H1 (cell line): ENCODE data around the gene NOTUM. TPM values are rescaled to one million over a fixed set of nuclear protein-coding genes. Genes with fewer than 3 reads are reported as not detected.
A peak's percentile ranks its signal among the peaks of the same experiment; 100 is the strongest.

ENCODE experiments used
- CTCF ChIA-PET: fragments of 300-600 bp; sonication (Branson Sonifier 250); formaldehyde crosslinking; loops from one replicate; lab custom pipeline; 2021; ENCODE audit not compliant: partially characterized antibody; lab: Charles Lee
- POLR2A ChIA-PET: fragments of 300-600 bp; sonication (Branson Sonifier 250); formaldehyde crosslinking; loops from one replicate; lab custom pipeline; 2021; ENCODE audit warnings: inconsistent platforms; ENCODE audit not compliant: partially characterized antibody; lab: Charles Lee
- DNase-seq, 2 experiments: peaks; one replicate each; pipeline versions ENCODE4 v3.0.0 to v3.0.0-alpha.2; 2010 to 2022; ENCODE audit warnings: low spot score in 2 of 2, low read depth in 1 of 2, mixed read lengths in 1 of 2
- FAIRE-seq: peaks from 2 replicates; lab custom pipeline; 2011; peaks lifted over from hg19 to GRCh38; lab: Jason Lieb, UNC
- H2AFZ ChIP-seq: 2 replicates; pipeline ENCODE4 v1.8.1; 2012; ENCODE audit warnings: low read length, inconsistent platforms
- H2AK5ac ChIP-seq: 2 replicates; pipeline ENCODE4 v1.6.1; 2013; ENCODE audit warnings: low read depth, low read length
- H2BK120ac ChIP-seq: replicated peaks from 2 replicates; pipeline ENCODE3; 2013; ENCODE audit warnings: low read depth, low read length, inconsistent platforms
- H2BK12ac ChIP-seq: 2 replicates; pipeline ENCODE4 v1.6.1; 2013; ENCODE audit warnings: low read depth, low read length
- H2BK15ac ChIP-seq: 2 replicates; pipeline ENCODE4 v1.6.1; 2013; ENCODE audit warnings: low read length
- H2BK20ac ChIP-seq: 2 replicates; pipeline ENCODE4 v1.6.1; 2013; ENCODE audit warnings: low read length
- H2BK5ac ChIP-seq: 2 replicates; pipeline ENCODE4 v1.6.1; 2013; ENCODE audit warnings: low read depth, low read length
- H3K14ac ChIP-seq: 2 replicates; pipeline ENCODE4 v1.6.1; 2013; ENCODE audit warnings: inconsistent platforms; ENCODE audit not compliant: insufficient read length
- H3K18ac ChIP-seq: 2 replicates; pipeline ENCODE4 v1.6.1; 2013; ENCODE audit warnings: low read length; ENCODE audit errors: extremely low read depth
- H3K23ac ChIP-seq: 2 replicates; pipeline ENCODE4 v1.6.1; 2013; ENCODE audit warnings: inconsistent platforms; ENCODE audit not compliant: insufficient read length
- H3K23me2 ChIP-seq: 2 replicates; pipeline ENCODE4 v1.6.1; 2013; ENCODE audit warnings: low read depth, low read length
- H3K27ac ChIP-seq: 2 replicates; pipeline ENCODE4 v1.6.1; 2011; ENCODE audit warnings: low read depth, low read length, inconsistent platforms
- H3K27me3 ChIP-seq, 4 experiments: replicated peaks in 1 of 4; 1 replicate in 1 of 4; 2 replicates in 3 of 4; pipeline versions ENCODE4 v1.6.1 to v1.8.1; 2011 to 2013; ENCODE audit warnings: low read length in 3 of 4, mild to moderate bottlenecking in 3 of 4, inconsistent platforms in 2 of 4, mixed read lengths in 2 of 4, moderate library complexity in 1 of 4; ENCODE audit not compliant: control insufficient read depth in 3 of 4, insufficient read depth in 3 of 4; ENCODE audit errors: extremely low read depth in 1 of 4
- H3K36me3 ChIP-seq, 4 experiments: 2 replicates each; pipeline versions ENCODE4 v1.6.1 to v1.8.1; 2011 to 2013; ENCODE audit warnings: mild to moderate bottlenecking in 4 of 4, low read length in 3 of 4, moderate library complexity in 2 of 4, control low read depth in 1 of 4, inconsistent platforms in 1 of 4; ENCODE audit not compliant: insufficient read depth in 4 of 4, control insufficient read depth in 2 of 4
- H3K4ac ChIP-seq: replicated peaks from 2 replicates; pipeline ENCODE3; 2013; ENCODE audit warnings: low read length, low read depth, mixed read lengths, inconsistent platforms; ENCODE audit not compliant: insufficient read length
- H3K4me1 ChIP-seq, 4 experiments: replicated peaks in 1 of 4; 1 replicate in 1 of 4; 2 replicates in 3 of 4; pipeline versions ENCODE4 v1.6.1 to v1.8.1; 2011 to 2013; ENCODE audit warnings: low read length in 3 of 4, inconsistent platforms in 2 of 4, mixed read lengths in 1 of 4; ENCODE audit not compliant: insufficient read depth in 4 of 4, control insufficient read depth in 3 of 4
- H3K4me2 ChIP-seq, 2 experiments: 2 replicates each; pipeline versions ENCODE4 v1.6.1 to v1.8.1; 2011 to 2013; ENCODE audit warnings: low read depth in 2 of 2, low read length in 2 of 2, control low read depth in 1 of 2, inconsistent platforms in 1 of 2, mild to moderate bottlenecking in 1 of 2; ENCODE audit not compliant: insufficient read depth in 1 of 2
- H3K4me3 ChIP-seq, 4 experiments: fragments of 200-600, 300-600 bp in 1 of 4; sonication (generic), shearing (Covaris generic), sonication (Bioruptor Twin) in 1 of 4; 2 replicates each; pipeline versions ENCODE4 v1.5.1 to v1.8.1; 2011 to 2016; ENCODE audit warnings: low read length in 4 of 4, low read depth in 3 of 4, control low read depth in 2 of 4, inconsistent platforms in 2 of 4, mild to moderate bottlenecking in 2 of 4, mixed read lengths in 1 of 4, moderate library complexity in 1 of 4; ENCODE audit not compliant: insufficient read depth in 2 of 4; ENCODE audit errors: extremely low read depth in 1 of 4
- H3K56ac ChIP-seq: replicated peaks from 2 replicates; pipeline ENCODE3; 2013; ENCODE audit warnings: low read depth, mild to moderate bottlenecking, mixed read lengths, low read length, inconsistent platforms; ENCODE audit not compliant: insufficient read length
- H3K79me1 ChIP-seq: 2 replicates; pipeline ENCODE4 v1.6.1; 2013; ENCODE audit warnings: low read depth, low read length, control low read depth
- H3K79me2 ChIP-seq, 2 experiments: 2 replicates each; pipeline versions ENCODE4 v1.6.1 to v1.8.1; 2012 to 2013; ENCODE audit warnings: low read length in 2 of 2, mild to moderate bottlenecking in 2 of 2, inconsistent platforms in 1 of 2; ENCODE audit not compliant: insufficient read depth in 2 of 2, control insufficient read depth in 1 of 2
- H3K9ac ChIP-seq, 4 experiments: replicated peaks in 1 of 4; 1 replicate in 1 of 4; 2 replicates in 3 of 4; pipeline versions ENCODE4 v1.6.1 to v1.8.1; 2011 to 2013; ENCODE audit warnings: low read depth in 3 of 4, low read length in 3 of 4, control low read depth in 2 of 4, mild to moderate bottlenecking in 2 of 4, moderate library complexity in 2 of 4, inconsistent platforms in 1 of 4; ENCODE audit errors: extremely low read depth in 1 of 4
- H3K9me3 ChIP-seq, 2 experiments: 2 replicates each; pipeline versions ENCODE4 v1.6.1 to v1.8.1; 2012 to 2013; ENCODE audit warnings: mild to moderate bottlenecking in 2 of 2, moderate library complexity in 2 of 2, control low read depth in 1 of 2, inconsistent platforms in 1 of 2, low read depth in 1 of 2, low read length in 1 of 2, mixed read lengths in 1 of 2; ENCODE audit not compliant: insufficient read depth in 2 of 2
- H4K20me1 ChIP-seq, 2 experiments: replicated peaks in 1 of 2; 2 replicates each; pipeline versions ENCODE3 to v1.8.1; 2011 to 2013; ENCODE audit warnings: inconsistent platforms in 2 of 2, low read length in 2 of 2, mild to moderate bottlenecking in 1 of 2; ENCODE audit not compliant: insufficient read depth in 2 of 2, control insufficient read depth in 1 of 2
- H4K5ac ChIP-seq: 2 replicates; pipeline ENCODE4 v1.6.1; 2013; ENCODE audit warnings: low read length, low read depth, mixed read lengths, inconsistent platforms; ENCODE audit not compliant: insufficient read length
- H4K8ac ChIP-seq: 2 replicates; pipeline ENCODE4 v1.8.0; 2013; ENCODE audit warnings: mild to moderate bottlenecking, moderate library complexity, low read length, inconsistent platforms; ENCODE audit not compliant: insufficient read depth; ENCODE audit errors: extremely low read depth
- H4K91ac ChIP-seq: replicated peaks from 2 replicates; pipeline ENCODE3; 2013; ENCODE audit warnings: low read length, mixed read lengths, inconsistent platforms; ENCODE audit not compliant: insufficient read length
- ASH2L ChIP-seq: fragments of 200-600, 300-600 bp; sonication (generic); IDR thresholded peaks from one replicate; pipeline ENCODE4 v1.7.1; 2017; ENCODE audit warnings: low read length
- BACH1 ChIP-seq: IDR thresholded peaks from 2 replicates; pipeline ENCODE4 v1.6.1; 2012; ENCODE audit warnings: low read length, improper control_type of control experiment
- CBX8 ChIP-seq: fragments of 300-800, 300-1000 bp; sonication (generic); IDR thresholded peaks from 2 replicates; pipeline ENCODE4 v1.7.1; 2016; ENCODE audit warnings: low read depth, low read length, borderline replicate concordance
- CHD1 ChIP-seq: IDR thresholded peaks from 2 replicates; pipeline ENCODE4 v1.6.1; 2012; ENCODE audit warnings: low read depth, low read length, improper control_type of control experiment
- CREB1 ChIP-seq: IDR thresholded peaks from 2 replicates; pipeline ENCODE4 v1.6.1; 2012; ENCODE audit warnings: inconsistent platforms
- POLR2AphosphoS5 ChIP-seq: IDR thresholded peaks from 2 replicates; pipeline ENCODE4 v1.6.1; 2011; ENCODE audit warnings: low read depth, low read length
- SIN3A ChIP-seq, 2 experiments: IDR thresholded peaks in 1 of 2; conservative IDR thresholded peaks in 1 of 2; 2 replicates each; pipeline ENCODE4 v1.6.1; 2011 to 2012; ENCODE audit warnings: low read length in 2 of 2, improper control_type of control experiment in 1 of 2, low read depth in 1 of 2, mild to moderate bottlenecking in 1 of 2
- SIX5 ChIP-seq: IDR thresholded peaks from 2 replicates; pipeline ENCODE4 v1.6.1; 2011; ENCODE audit warnings: mild to moderate bottlenecking, low read depth, low read length
- SP4 ChIP-seq: IDR thresholded peaks from 2 replicates; pipeline ENCODE4 v1.6.1; 2012; ENCODE audit warnings: low read length, inconsistent platforms
- WGBS, 2 experiments: shearing (Covaris generic) in 1 of 2; methylation state at CpG; one replicate each; pipeline versions ENCODE4 v1.1.6 to v1.1.7; 2013 to 2015; ENCODE audit warnings: low lambda C conversion rate in 2 of 2, mixed read lengths in 2 of 2, inconsistent platforms in 1 of 2, low coverage in 1 of 2, missing lambda C conversion rate in 1 of 2; ENCODE audit not compliant: insufficient replicate concordance in 2 of 2, insufficient coverage in 1 of 2, insufficient read length in 1 of 2; ENCODE audit errors: extremely low coverage in 1 of 2, missing lambda C conversion rate in 1 of 2; 5-methylcytosine and 5-hydroxymethylcytosine counted together
- polyA plus RNA-seq, 7 experiments: library from polyadenylated mRNA; depleted of rRNA in 3 of 7; stranded (reverse) in 5 of 7; unstranded in 2 of 7; fragments of >200 nt in 5 of 7; fragments of 200-250 nt in 2 of 7; gene quantifications; 1 replicate in 5 of 7; 2 replicates in 1 of 7; 4 replicates in 1 of 7; pipeline versions ENCODE4 v1.2.1 to v1.2.3, GENCODE V29; 2011 to 2013; ENCODE audit warnings: missing spikeins in 2 of 7, mixed read lengths in 2 of 7
- total RNA-seq: library from RNA; stranded (reverse); fragmentation: NEBNext Ultra II Directional; extraction: Animal tissue kit (Norgen Biotek cat#: 25700); gene quantifications from 2 replicates; pipeline ENCODE4 v1.2.1, GENCODE V29; 2021
- TF ChIP-seq, protein P1 (sequence below): IDR thresholded peaks from 2 replicates; pipeline ENCODE4 v1.6.1; 2012; ENCODE audit warnings: inconsistent platforms
- TF ChIP-seq, protein P2 (sequence below): IDR thresholded peaks from 2 replicates; pipeline ENCODE4 v1.6.1; 2012; ENCODE audit warnings: low read length, inconsistent platforms

NOTUM gene
- total and polyA plus RNA-seq, 2 of the 8 experiments (the other 6 are each of a cell fraction or from before 2014, with no cell fraction given): 0.45 to 0.76 TPM

DNA sequence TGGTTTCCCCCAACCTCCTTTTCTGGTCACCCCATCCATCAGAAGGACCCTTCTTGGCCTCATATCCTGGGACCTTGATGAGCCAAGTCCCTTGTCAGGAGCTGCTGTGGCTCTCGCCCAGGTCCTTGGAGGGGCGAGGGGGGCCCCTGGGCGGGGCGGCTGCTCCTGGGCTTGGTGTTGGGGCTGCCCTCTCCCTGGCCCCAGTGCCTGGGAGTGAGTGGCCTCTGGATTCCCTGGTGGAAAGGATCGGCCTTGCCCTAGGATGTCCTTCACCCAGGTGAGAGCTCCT lies 6.2 kb upstream of the NOTUM start:
- Histone ChIP-seq H2BK20ac (0 out of 2 replicates have a peak overlapping the region, but pooled peaks have one; percentile 48), H2AK5ac (no peak overlapping the region), H3K79me2 (no peaks in the 10 kb centered on the region), H3K23me2 (no peaks in the 10 kb centered on the region), H3K79me1 (no peaks in the 10 kb centered on the region), H3K23ac (no peak overlapping the region), H4K20me1 (peaks cover 2 to 3% of the 10 kb centered on the region in 2 experiments), H3K18ac (peak overlapping the region; percentile 60), H3K4me2 (peak overlapping the region; percentile 8 to 58), H3K9me3 (no peaks in the 10 kb centered on the region), H3K27ac (no peak overlapping the region), H3K4me1 (peaks cover 0 to 19% (median 16%) of the 10 kb centered on the region in 4 experiments; a peak in 6 of 7 replicates), H3K4me3 (peak overlapping the region in 1 of 4 experiments; percentile 40; a peak in 4 of 8 replicates), H3K9ac (no peak overlapping the region), H3K14ac (no peak overlapping the region), H3K27me3 (peaks cover 2 to 48% (median 41%) of the 10 kb centered on the region in 4 experiments), H3K4ac (no peak overlapping the region), H2BK12ac (peak overlapping the region; percentile 87; the same call in 1 of the 2 replicates), H2AFZ (no peak overlapping the region), H3K56ac (no peak overlapping the region), H3K36me3 (no peaks in the 10 kb centered on the region), H4K91ac (peak overlapping the region; percentile 91), H2BK15ac (peak overlapping the region; percentile 88; the same call in 1 of the 2 replicates), H4K8ac (peak overlapping the region; percentile 57), H2BK120ac (peak overlapping the region; percentile 3), H2BK5ac (peak overlapping the region; percentile 18; the same call in 1 of the 2 replicates), H4K5ac (no peak overlapping the region)
- ChIA-PET POLR2A (interaction anchor here (0.6 to 4.1 kb wide), 10 partner anchors 10 to 87 kb away, joined by 3 to 20 read pairs (median 4); partner anchors contain the start of genes ASPSCR1 and MAFG), CTCF (interaction anchor here (0.7 to 2.9 kb wide), 9 partner anchors 9 to 71 kb away, joined by 3 to 16 read pairs (median 4); partner anchors contain the start of gene DCXR)
- peak in 1 of 2 experiments; percentile 66 for DNase-seq
- WGBS, 2 experiments: 57% methylated on average over 5 of the region's 5 CpGs; no CpG with 5 or more reads in 1 of the 2 experiments
- FAIRE-seq: no peak
- TF ChIP-seq CBX8 (no peak), SP4 (no peak), POLR2AphosphoS5 (no peak), BACH1 (no peak), ASH2L (no peak), CREB1 (no peak), SIX5 (no peak), SIN3A (conservative IDR thresholded peaks at IDR 0.05 in 1 of 2, IDR thresholded peaks at IDR 0.05 in 1 of 2; ENCODE audit: low read depth in 1 of 2, low read length in 2 of 2) (no peak), CHD1 (no peak)
- TF ChIP-seq, protein P1, sequence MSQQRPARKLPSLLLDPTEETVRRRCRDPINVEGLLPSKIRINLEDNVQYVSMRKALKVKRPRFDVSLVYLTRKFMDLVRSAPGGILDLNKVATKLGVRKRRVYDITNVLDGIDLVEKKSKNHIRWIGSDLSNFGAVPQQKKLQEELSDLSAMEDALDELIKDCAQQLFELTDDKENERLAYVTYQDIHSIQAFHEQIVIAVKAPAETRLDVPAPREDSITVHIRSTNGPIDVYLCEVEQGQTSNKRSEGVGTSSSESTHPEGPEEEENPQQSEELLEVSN: no peak
- TF ChIP-seq, protein P2, sequence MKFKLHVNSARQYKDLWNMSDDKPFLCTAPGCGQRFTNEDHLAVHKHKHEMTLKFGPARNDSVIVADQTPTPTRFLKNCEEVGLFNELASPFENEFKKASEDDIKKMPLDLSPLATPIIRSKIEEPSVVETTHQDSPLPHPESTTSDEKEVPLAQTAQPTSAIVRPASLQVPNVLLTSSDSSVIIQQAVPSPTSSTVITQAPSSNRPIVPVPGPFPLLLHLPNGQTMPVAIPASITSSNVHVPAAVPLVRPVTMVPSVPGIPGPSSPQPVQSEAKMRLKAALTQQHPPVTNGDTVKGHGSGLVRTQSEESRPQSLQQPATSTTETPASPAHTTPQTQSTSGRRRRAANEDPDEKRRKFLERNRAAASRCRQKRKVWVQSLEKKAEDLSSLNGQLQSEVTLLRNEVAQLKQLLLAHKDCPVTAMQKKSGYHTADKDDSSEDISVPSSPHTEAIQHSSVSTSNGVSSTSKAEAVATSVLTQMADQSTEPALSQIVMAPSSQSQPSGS: no peak
